ENCODE measurements around the gene SLC10A3.

- TF ChIP-seq CTCF (conservative IDR thresholded peaks at IDR 0.05 in 1 of 2, IDR thresholded peaks at IDR 0.05 in 1 of 2; ENCODE audit: low read depth in 1 of 2, low read length in 2 of 2) (no peak), EZH2 (IDR thresholded peaks at IDR 0.05; ENCODE audit: low read length, missing control alignments) (no peak)
Observed at GRCh38 chrX:154539077-154539476, 48.6 kb upstream of the SLC10A3 start.
